Stimulated activated CD4-positive, alpha-beta T cell treated with anti-CD3 and anti-CD28 coated beads, TNF-alpha, amount 100 ng/mL, for 24 hours (primary cell): Measurements from ENCODE around the gene NCKIPSD.

Experiments used
- DNase-seq, 3 experiments: peaks; one replicate each; pipeline ENCODE4 v3.0.0-alpha.2; 2020; ENCODE audit warnings: low read depth in 3 of 3

NCKIPSD gene

DNA sequence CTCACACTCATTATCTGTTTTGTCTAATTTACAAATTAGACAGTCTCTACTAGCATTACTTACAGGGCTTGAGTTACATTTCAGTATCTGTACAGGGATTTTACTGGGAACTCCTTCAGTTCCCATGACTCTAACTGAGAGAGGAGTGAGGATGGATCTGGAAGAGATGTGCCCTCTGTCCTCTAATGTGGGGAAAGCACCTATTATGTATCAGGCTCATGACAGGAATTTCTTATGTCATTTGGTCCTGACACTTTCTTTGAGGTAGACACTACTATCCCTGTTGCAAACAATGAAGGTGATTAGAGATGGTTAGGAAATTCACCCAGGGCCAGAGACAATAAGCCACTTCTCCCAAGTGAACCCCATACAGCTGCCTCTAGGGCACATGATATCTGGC lies 10.9 kb upstream of the NCKIPSD start:
- no peak for DNase-seq

DNA sequence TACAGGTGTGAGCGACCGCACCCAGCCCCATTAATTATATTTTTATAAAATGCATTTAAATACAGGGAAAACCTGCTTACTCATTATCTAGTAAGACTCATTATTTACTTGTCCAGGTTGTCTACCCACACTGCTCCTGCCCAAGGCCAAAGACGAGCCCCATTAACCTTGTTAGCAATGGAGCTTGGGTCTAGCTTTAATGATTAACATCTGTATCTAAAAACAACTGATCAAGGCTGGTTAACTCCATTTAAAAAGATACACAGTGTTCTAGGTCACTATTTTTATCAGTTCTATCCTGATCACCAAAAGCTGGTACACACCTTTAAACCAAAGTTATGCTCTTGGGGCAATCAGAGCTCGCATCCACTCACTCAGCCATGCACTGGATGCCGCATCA lies 10.4 kb upstream of the NCKIPSD start:
- DNase-seq: no peak

DNA sequence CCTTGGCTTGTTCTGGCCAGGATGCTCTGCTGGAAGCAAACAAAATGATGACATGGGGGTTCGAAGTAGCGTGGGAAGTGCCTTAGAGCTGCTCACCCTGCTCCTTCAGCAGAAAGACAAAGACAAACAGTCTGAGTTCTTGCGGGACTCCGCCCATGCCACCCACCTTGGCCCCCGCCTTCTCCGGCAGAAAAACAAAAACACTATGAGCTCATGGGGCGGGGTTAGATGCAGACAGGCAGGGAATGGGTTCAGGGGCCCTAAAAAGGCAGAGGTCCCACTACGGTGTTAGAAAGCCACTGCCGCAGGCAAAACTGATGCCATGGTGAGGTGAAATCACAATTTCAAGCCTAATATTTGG lies 9.7 kb upstream of the NCKIPSD start:
- DNase-seq: no peak

DNA sequence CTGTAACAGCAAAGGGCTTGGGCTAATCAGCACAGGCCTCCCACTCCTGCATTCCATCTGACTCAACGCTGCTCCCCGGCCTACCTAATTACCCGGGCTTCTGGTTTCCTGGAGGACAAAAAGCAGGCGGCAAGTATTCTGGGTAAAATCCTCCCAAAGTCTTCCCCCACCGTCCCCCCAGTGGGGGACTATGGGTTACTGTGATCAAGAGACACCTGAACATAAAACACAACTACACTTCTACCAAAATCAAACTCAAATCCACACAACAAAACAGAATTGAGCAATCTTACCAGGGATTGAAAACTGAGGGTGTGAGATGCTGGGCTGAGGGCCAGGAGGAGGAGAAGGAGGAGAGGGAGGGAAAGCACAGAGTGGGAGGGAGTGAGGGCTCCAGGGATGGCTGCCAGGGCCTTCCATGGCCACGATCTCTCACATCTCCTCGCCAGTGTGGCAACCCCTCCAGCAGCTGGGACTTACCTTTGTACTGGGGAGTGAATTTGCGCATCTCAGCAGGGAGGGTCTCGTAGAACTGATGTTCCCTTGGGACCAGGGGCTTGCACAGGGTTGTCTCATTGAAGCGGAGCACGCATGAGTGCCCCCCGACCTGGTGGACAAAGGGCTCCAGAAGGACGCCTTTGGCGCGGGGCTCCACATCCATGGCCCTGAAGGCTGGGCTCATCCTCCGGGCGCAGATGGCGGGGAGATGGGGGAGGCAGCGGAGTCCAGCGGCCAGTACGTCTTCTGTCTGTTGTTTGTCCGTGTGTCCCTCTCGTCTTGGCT lies 9.1 kb upstream of the NCKIPSD start:
- no peak for DNase-seq

DNA sequence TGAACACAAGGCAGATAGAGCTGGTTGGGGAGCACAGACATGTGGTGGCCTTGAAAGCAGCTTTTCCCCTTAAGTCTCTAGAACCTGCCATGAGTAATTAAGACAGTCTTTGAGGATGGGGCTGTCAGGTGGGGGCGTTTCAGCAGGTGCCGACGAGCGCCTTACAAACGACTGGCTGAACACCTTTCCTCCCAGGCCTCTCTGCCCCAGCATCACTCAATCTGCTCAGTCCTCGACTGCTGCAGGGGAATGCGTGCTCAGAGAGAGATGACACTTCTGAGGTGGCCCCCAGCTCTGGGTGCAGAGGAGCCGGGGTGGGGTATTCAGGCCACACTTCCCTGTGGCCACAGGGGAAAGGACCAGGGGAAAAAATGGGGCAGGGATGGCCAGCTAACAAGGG lies 8.1 kb upstream of the NCKIPSD start:
- no peak for DNase-seq

DNA sequence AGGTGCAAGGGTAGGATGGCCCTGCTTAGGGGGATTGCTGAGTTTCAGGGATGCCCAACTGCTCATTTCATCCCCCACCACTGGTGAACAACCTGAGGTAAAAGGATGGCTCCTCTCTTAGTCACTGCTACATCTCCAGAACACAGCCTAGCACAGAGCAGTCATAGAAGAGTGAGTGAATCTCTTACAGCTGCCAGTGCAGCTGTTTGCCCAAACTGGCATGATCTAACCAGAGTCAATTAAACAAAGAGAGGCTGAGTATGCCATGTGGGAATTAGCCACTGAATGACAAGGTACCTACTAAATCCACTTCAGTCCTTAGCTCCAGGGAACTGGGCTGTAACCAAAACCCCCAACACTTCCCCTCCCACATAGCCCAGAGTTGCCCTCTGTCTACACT lies 6.8 kb upstream of the NCKIPSD start:
- no peak for DNase-seq

DNA sequence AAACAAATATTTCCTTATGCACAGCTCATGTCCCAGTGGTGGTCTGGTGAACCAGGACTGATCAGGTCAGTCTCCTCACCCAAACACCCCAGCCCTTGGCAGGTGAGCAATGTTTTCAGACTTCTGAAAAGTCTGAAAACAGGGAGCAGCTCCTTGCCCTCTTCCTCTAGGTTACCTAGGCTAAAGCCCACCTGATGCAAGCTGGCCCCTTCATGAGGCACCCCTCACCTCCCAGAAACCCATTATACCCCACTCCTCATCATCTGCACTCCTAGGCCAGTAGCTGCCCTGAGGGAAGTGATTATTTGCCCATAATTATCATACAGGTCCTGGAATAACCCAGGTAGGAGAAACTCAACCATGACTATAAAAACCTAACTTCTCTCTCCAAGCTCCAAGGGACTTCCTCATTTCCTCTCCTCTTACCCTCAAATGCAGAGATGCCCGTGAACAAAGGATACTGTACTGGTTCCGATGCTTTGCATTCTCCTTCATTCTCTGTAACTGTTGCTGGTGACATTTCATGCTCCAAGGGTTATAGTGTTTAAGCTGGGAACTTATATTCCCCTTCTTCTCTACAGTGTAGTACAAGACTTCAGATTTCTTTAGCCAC lies 5.2 kb upstream of the NCKIPSD start:
- no peak for DNase-seq

DNA sequence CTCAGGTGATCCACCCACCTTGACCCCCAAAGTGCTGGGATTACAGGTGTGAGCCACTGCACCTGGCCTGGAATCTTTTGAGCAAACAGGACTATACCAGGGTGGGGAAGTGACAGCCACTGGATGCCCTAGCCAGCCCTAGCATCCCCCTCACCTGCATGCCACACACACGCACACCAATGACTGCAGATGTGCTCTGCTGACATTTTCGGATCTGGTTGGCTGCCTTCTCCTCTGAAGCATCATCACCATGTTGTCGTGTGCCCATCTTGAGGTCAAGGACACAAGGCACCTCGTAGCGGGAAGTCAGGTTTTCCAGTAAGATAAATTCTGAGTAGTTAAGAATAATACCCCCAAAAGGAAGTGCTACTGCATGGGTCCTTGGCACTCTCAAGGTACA lies 3.7 kb upstream of the NCKIPSD start:
- no peak for DNase-seq

DNA sequence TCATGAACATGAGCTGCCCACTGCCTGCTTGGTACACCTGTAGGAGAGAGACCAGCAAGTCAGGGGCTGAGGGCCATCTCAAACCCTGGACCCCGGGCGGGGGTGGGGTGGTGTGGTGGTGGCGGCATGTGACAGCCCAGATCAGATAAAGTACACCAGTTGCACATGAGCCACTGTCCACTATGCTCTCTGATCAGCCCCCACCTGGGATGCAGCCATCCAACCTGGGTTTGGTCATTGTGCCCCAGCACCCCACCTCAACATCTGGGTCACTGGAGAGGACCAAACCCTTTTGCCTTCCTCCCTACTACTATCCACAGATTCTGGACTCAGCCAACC lies 3.0 kb upstream of the NCKIPSD start:
- DNase-seq: no peak

DNA sequence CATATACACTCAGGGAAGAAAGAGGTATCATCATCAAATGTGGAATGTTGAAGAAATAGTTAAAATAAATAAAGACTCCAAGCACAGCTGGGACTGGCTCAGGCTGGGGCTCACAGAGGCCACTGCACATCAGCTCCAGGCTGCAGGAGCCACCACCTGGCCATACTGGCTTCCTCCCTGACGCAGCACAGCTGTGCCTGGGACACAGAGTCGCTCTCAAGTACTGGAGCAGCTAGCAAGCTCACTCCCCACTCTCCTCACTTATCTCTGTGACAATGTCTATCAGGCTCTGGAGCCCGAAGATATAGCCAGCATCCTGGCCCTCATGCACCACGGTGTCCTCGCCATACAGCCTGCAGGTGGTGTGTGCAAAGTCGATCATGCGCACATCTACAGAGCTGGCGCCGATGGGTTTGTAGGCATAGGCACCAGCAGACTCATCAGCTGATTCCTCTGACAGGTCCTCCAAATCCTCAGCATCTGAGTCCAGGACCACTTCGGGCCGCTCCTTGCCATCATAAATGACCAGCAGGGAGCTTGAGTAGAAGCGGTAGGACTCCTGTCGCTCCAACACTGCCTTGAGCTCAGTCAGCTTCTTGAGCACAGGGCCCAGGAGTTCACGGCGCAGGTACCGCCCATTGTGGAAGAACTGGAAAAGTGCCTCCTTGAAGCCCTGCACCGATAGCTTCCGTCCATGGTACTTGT lies 2.5 kb upstream of the NCKIPSD start:
- no peak for DNase-seq

DNA sequence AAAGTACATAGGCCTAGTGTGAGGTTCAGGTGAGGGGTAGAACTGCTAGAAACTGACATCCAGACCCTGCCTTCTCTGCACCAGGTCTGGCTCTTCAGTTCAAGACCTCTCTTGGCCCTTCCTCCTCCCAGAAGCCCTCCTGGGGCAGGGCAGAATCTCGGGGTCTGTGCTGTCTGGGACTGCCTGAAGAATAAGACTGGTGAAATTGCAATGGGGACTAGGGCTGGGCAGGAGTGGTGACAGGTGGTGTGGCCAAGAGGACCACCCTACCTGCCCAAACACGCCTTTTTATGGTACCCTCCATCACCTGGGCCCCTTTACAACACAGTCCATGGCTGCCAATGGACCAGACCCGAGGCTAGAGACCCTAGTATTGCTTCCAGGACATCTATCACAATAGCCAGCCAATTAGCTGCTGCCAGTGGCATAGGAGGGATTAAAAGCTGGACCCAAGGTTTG lies 1.5 kb upstream of the NCKIPSD start:
- no peak for DNase-seq

DNA sequence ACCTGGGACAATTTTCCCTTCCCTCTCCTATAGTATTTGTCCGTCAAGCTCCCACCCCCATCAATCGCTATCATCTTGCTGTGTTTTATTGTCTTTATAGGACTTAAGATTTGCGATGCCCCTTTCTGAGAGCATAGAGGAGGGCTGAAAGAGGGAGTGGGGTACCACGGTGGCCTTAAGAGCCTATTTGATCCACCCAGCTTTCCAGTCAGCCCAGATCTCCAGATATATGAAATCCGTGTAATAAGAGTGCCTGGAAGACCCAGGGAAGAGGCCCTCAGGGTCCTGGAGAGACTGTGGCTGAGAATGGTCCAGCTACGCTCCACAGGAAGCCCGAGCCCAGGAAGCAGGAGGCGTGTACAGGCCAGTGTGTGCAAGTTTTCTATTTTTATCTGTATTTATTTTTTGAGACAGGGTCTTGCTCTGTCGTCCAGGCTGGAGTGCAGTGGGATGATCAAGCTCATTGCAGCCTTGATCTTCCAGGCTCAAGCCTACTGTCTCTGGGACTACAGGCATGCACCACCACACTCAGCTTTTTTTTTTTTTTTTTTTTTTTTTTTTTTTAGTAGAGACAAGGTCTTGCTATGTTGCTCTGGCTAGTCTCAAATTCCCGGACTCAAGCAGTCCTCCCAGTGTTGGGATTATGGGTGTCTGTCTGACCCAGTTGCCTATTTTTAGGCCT lies 964 bp upstream of the NCKIPSD start:
- DNase-seq: no peak

DNA sequence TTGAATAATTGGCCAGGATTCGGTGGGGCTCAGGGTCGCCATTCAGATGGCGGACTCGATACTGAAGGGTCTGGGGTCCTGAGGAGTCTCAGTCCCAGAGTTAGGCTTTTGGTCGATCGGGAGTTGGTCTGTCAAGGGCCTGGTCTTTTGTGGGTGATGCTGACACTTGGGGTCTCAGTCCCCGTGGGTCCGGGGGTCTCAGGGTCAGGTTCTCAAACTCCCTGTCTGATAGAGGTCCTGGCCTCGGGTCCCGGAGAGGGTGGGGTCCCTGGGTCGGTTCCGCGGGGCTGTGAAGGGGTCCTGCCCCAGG lies 467 bp downstream of the NCKIPSD start:
- no peak for DNase-seq

DNA sequence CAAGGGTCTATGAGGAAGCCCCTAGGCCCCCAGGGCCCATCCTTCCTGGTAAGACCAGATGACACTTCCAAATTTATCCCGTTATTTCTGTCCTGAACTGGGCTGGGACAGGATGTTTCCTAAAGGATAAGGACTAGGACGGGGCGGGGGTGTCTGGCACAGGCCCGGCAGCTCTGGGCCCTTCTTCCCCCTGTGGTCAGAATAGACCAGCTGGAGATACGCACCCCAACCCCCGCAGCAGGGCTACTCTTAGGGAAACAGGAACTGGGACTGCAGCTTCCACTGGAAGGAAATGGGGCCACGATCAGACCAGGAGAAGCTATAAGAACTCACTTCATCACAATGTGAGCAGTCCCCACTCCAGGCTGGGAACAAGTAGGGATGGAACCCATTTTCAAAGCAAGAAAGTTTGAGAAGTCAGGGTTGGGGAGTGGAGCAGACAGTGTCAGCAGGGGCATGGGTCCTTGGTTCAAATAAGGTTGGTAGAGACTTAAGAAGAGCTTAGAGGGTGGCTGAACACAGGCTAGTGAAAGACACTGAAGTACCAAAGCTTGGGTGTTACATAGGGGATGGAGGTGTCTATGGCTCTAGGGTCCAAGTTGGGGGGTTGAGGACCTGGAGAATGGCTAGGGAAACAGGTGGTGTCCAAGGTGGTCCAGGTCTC lies 1.1 kb downstream of the NCKIPSD start:
- DNase-seq: no peak

DNA sequence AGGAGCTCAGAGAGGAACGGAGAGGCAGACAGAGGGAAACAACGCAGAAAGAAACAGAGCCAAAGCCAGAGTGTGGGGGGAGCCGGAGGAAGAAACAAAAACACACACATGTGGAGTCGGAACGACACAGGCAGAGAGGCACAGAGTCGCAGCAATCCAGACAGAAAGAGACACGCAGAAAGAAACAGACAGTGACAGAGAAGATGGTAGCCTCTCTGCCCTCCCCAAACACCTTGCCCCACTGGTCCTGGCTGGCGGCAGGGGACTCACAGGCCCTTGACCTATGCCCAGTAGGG lies 1.7 kb downstream of the NCKIPSD start:
- no peak for DNase-seq

DNA sequence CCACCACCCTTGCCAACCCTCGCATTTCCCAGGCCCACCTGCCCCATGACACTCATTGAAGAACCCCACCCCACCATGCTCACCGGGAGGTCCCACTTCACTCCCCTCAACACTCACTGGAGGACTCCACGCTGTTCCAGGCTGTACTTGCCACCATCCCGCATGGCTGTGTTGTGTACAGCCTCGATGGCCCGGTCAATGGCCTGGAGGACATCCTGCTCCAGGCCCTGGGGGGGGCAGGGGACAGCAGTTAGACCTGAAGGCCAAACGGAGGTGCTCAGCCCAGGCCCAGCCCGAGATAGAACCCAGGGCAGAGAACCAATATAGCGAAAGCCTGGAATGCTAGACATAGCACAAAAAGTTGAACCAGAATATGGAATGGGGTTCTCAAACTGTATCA lies 2.9 kb downstream of the NCKIPSD start:
- DNase-seq: no peak

DNA sequence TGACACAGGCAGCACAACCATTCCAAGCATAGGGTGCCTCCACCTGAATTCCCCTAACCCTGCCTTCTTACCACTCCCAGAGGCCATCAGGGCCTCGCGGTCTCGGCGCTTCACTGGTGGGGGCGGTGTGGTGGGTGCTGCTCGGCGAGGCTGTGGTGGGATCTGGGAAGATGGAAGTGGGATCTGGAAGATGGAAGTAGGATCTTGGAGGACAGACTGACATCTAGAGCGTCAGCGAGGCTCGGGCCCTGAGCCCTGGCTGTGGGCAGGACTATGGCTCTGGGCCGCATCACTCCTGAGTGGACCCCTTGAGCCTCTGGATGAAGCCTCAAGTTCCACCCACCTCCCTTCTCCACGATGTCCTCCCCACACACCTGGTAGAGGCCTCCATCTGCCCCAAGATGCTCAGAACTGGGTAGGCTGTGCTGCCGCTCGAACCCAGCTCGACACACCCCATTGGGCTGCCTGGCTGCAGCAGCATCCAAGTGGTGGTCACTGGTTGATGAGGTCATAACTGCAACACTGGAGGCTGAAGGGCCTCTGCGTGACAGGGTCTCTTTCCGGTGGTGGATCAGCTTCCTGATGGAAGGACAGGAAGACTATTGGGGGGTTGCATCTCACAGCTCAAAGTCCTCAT lies 3.6 kb downstream of the NCKIPSD start:
- DNase-seq: no peak

DNA sequence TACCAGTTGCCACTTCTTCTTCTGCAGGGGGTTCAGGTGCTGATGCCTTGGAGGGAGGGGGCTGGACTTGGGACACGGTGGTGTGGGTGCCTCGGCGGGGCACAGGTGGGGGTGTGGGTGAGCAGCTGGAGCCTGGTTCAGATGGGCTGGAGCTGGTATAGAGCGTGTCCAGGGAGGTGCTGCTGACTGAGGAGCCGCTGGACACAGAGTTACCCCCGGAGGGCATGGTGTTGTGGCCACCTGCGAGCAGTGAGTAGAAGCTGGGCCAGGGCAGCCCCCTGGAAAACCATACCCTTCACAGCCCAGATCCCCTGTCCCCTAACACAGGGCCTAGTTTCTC lies 4.2 kb downstream of the NCKIPSD start:
- no peak for DNase-seq

DNA sequence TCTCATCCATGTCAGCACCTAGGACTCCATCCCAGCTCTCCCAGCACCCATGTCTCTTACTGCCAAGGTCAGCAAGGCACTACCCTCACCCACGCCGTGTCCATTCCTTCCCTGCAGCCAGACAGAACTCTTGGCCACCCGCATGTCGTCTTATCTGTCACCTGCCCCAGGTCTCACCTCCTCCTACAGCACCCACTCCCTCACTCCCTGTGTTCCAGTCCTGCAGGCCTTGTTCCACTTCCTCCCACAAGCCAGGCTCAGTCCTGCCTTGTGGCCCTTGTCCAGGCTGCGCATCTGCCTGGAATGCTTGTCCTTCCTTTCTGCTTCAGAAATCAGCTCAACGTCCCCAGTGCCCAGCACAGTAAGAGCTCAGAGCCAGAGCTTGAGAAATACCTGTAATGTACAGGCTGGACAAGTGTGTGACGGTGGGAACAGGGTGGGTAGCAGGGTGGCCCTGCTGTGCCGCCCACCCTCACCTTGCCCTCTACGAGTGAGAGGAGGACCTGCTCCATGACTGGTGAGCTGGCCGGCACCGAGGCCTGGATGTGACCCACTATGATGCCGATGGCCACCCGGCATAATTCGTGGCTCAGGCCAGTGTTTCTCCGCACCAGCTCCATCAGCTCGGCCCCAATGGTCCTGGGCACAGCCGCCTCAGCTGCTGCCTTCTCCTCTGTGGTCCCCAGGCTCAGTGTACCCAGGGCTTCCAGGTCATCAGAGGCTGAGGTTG lies 4.7 kb downstream of the NCKIPSD start:
- DNase-seq: no peak

DNA sequence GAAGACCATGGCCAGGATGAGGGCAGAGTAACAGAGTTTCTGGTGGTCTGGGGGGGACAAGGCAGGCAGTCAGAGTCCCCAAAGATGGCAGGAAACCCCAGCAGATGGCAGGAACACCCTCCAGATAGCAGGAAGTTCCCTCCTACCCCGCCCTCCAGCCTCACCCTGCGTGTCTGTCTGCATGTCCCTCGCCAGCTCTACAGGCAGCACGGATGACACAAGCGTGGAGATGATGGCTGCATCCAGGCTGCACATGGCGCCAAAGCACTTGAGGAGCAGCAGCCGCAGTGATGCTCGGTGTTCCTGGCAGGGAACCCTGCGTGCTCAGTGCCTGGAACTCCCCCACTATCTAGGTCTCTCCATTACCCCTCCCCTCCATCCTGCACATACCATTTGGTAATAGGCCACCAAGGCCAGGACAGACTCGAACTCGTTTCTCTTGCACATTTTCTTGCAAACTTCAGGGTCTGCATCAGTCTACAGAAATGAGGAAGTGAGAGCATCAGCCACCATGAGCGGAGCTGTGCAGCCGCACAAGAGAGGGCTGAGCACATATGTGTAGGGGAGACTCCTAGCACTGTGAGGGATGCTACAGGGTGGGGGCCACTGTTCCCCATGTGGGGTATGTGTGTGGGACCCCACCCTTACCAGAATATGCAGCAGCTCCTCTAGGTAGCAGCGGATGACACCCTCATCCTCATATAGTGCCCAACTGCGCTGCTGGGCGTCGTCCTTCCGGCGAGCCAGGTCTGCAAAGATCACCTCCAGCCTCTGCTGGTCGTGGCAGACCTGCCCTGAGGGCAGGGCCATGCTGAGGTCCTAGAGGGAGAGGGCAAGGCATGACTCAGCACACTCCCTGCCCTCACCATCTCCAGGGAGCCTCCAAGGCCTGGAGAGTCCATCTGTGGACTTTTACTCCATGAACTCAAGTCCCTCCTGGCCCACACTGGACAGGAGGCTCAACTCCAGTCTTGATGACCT lies 6.0 kb downstream of the NCKIPSD start:
- no peak for DNase-seq
